Measurements from ENCODE around the gene XIRP2.

- TF ChIP-seq MAFK (IDR thresholded peaks at IDR 0.05; ENCODE audit: partially characterized antibody) (peak; percentile 30), CTCF (IDR thresholded peaks at IDR 0.05) (no peak), RFX5 (IDR thresholded peaks at IDR 0.05) (no peak), CEBPB (IDR thresholded peaks at IDR 0.05) (no peak), JUNB (IDR thresholded peaks at IDR 0.05) (no peak)
- TF ChIP-seq, protein P1, sequence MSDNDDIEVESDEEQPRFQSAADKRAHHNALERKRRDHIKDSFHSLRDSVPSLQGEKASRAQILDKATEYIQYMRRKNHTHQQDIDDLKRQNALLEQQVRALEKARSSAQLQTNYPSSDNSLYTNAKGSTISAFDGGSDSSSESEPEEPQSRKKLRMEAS (IDR thresholded peaks at IDR 0.05), result no peak
Measured at GRCh38 chr2:167297292-167297691, 409.0 kb downstream of the XIRP2 start.
